DMS153 (cell line): ENCODE measurements around the gene KIAA2012.
"Not testable (repeated sequence)": the region's sequence is repeated elsewhere in the genome, so short reads cannot be mapped to it uniquely, and the experiment has no call there.

Experiments used
- DNase-seq: peaks from one replicate; lab custom pipeline; 2025; lab: John Stamatoyannopoulos, UW

The KIAA2012 gene

GRCh38 chr2:202116691-202117090 lies 43.6 kb downstream of the KIAA2012 start:
- DNase-seq = no peak

GRCh38 chr2:202118168-202118567 lies 45.1 kb downstream of the KIAA2012 start:
- no peak for DNase-seq

- no peak for DNase-seq
Observed at GRCh38 chr2:202120828-202121227, 47.8 kb downstream of the KIAA2012 start.

GRCh38 chr2:202121532-202122162 lies 48.6 kb downstream of the KIAA2012 start:
- no peak for DNase-seq

- DNase-seq = no peak
Observed at GRCh38 chr2:202122163-202122540, 49.1 kb downstream of the KIAA2012 start.

- DNase-seq = peak; percentile 20
Observed at GRCh38 chr2:202122980-202123720, 50.1 kb downstream of the KIAA2012 start.

GRCh38 chr2:202124286-202124685 lies 51.2 kb downstream of the KIAA2012 start:
- DNase-seq = no peak

- DNase-seq = no peak
Observed at GRCh38 chr2:202127687-202128331, 54.8 kb downstream of the KIAA2012 start.

- no peak for DNase-seq
Observed at GRCh38 chr2:202129841-202130240, 56.8 kb downstream of the KIAA2012 start.

GRCh38 chr2:202133200-202133908 lies 60.3 kb downstream of the KIAA2012 start:
- no peak for DNase-seq

- DNase-seq = no peak
Observed at GRCh38 chr2:202133909-202134265, 60.8 kb downstream of the KIAA2012 start.

- DNase-seq = no peak
Observed at GRCh38 chr2:202135091-202135874, 62.2 kb downstream of the KIAA2012 start.

- not testable (repeated sequence) for DNase-seq
Observed at GRCh38 chr2:202136039-202136438, 63.0 kb downstream of the KIAA2012 start.

GRCh38 chr2:202136526-202136925 lies 63.5 kb downstream of the KIAA2012 start:
- DNase-seq = no peak

GRCh38 chr2:202140522-202141252 lies 67.6 kb downstream of the KIAA2012 start:
- DNase-seq = no peak

GRCh38 chr2:202141329-202141947 lies 68.4 kb downstream of the KIAA2012 start:
- DNase-seq = no peak

GRCh38 chr2:202142540-202142939 lies 69.5 kb downstream of the KIAA2012 start:
- no peak for DNase-seq

- DNase-seq = no peak
Observed at GRCh38 chr2:202147775-202148174, 74.7 kb downstream of the KIAA2012 start.

- DNase-seq = no peak
Observed at GRCh38 chr2:202148515-202149154, 75.6 kb downstream of the KIAA2012 start.

GRCh38 chr2:202149155-202149762 lies 76.2 kb downstream of the KIAA2012 start:
- no peak for DNase-seq
